Stimulated activated CD4-positive, alpha-beta T cell treated with anti-CD3 and anti-CD28 coated beads, Interleukin-12 subunit alpha, Interleukin-12 subunit beta, amount 100 ng/mL, for 4 hours (primary cell): ENCODE data around the gene PARPBP.
A peak's percentile ranks its signal among the peaks of the same experiment; 100 is the strongest.
"Not testable (repeated sequence)": the region's sequence is repeated elsewhere in the genome, so short reads cannot be mapped to it uniquely, and the experiment has no call there.

Experiments
- DNase-seq: peaks from one replicate; pipeline ENCODE4 v3.0.0-alpha.2; 2020

Gene PARPBP

GRCh38 chr12:102119674-102120563, at the start of gene PARPBP, which contains the start of gene NUP37:
Gene PARPBP (plus strand): TSS chr12:102120183. CDS start chr12:102123889, 3,706 bp downstream.
Gene NUP37 (minus strand): TSS chr12:102120114. CDS start chr12:102118518, 1,596 bp downstream.
- peak; percentile 86 for DNase-seq

DNA sequence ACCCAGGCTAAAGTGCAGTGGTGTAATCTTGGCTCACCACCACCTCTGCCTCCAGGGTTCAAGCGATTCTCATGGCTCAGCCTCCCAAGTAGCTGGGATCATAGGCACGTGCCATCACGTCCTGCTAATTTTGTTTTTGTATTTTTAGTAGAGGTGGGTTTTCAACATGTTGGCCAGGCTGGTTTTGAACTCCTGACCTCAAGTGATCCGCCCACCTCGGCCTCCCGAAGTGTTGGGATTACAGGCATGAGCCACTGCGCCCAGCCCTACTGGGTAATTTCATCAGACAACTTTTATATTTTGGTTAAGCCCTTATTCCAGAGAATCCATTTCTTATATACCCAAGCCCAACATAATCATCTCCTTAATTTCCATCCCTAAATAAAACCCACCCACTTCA, 47.9 kb upstream of the PARPBP start:
- DNase-seq, result not testable (repeated sequence)

- no peak for DNase-seq
These were observed 39.1 kb upstream of the PARPBP start for GRCh38 chr12:102080842-102081241.

DNA sequence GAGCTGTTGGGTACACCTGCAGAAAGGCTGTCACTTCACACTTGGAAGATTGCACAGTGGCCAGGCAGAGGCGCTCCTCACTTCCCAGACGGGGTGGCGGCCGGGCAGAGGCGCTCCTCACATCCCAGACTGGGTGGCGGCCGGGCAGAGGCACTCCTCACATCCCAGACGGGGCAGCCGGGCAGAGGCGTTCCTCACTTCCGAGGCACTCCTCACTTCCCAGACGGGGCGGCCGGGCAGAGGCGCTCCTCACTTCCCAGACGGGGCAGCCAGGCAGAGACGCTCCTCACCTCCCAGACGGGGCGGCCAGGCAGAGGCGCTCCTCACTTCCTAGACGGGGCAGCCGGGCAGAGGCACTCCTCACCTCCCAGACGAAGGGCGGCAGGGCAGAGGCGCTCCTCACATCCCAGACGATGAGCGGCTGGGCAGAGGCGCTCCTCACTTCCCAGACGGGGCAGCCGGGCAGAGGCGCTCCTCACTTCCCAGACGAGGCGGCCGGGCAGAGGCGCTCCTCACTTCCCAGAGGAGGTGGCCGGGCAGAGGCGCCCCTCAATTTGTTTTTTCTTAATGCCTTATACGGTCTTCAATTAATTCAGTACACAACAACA, 30.7 kb upstream of the PARPBP start:
- not testable (repeated sequence) for DNase-seq

DNA sequence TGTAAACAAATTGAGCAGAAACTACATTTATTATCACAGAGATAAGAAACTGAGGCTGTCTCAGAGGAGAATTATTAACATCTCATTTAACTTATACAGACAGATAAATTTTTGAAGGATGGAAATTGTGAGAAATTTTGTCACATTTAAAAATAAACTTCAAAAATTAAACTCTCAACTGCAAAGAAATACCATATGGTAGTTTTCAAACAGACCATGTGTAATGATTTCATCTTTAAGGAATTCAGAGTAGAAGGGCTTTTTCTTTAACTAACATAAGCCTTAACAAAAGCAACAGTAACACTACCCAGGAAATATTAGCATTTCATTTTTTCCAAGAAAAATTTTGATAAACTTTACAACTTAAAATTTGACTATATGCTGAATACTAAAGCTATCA, 26.7 kb upstream of the PARPBP start:
- no peak for DNase-seq

GRCh38 chr12:102095677-102096263, 24.2 kb upstream of the PARPBP start:
- no peak for DNase-seq

- DNase-seq, result no peak
These were observed 23.1 kb upstream of the PARPBP start for GRCh38 chr12:102096855-102097254.

- DNase-seq, result no peak
These were observed 13.1 kb upstream of the PARPBP start for GRCh38 chr12:102106905-102107304.

DNA sequence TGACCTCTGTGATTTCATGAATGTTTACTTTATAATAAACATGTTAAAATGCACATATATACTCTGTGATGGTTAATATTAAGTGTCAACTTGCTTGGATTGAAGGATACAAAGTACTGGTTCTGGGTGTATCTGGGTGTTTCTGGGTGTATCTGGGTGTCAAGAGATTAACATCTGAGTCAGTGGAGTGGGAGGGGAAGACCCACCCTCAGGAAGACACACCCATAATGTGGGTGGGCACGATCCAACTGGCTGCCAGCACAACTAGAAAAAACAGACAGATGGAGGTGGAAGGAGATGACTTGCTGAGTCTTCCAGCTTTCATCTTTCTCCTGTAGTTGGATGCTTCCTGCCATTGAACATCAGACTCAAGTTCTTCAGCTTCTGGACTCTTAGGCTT, 12.0 kb upstream of the PARPBP start:
- DNase-seq, result no peak

DNA sequence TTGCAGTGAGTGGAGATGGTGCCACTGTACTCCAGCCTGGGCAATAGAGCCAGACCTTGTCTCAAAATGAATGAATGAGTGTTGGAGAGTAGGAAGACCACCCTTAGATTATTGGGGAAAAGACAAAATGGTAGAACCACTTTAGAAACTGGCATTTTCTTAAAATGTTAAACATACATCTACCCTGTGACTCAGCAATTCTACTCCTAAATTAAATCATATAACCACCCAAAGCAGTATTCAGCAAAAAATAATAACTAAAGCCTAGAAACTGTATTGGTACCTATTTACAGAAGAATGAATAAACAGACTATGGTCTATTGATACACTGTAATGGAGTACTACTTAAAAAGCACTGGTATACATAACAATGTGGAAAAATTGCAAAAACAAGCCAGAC, 9.2 kb upstream of the PARPBP start:
- no peak for DNase-seq

DNA sequence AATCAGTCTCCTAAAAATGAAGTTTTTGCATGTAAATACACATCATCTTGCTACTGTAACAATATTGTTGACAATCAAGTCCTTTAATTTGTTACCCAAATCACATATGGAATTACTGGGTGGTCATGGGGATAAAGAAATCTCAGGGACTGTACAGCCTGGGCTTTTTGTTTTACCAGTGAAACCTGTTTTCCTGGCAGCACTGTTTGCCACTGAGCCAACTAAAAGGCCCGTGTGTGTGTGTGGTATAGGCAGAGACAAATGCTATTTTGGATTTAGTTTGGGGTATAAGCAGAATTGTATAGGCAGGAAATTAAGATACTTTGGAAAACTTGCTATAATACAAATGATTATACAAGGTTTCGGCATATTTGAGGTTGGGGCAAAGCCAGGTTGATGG, 5.8 kb upstream of the PARPBP start:
- DNase-seq, result no peak

GRCh38 chr12:102116392-102116791, 3.6 kb upstream of the PARPBP start:
- DNase-seq, result no peak

GRCh38 chr12:102118874-102119273, 1.1 kb upstream of the PARPBP start:
- no peak for DNase-seq

DNA sequence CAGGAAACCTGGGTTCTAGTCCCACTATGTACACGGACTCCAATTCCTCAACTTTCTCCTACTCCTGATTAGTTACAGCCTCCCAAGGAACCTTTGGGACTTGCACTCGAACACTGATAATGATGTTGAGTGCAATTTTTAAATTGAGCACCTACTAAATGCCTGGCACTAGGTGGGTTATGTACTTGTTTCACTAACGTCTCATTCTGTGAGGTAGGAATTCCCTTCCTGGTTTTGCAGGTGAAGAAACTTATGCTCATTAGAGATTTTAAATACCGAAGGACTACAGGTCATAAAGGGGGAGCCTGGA, 536 bp downstream of the PARPBP start:
- no peak for DNase-seq

- DNase-seq, result no peak
These were observed 903 bp downstream of the PARPBP start for GRCh38 chr12:102120886-102121285.

GRCh38 chr12:102121328-102121727, 1.3 kb downstream of the PARPBP start:
- DNase-seq, result not testable (repeated sequence)

GRCh38 chr12:102130720-102131119, 10.7 kb downstream of the PARPBP start:
- not testable (repeated sequence) for DNase-seq

DNA sequence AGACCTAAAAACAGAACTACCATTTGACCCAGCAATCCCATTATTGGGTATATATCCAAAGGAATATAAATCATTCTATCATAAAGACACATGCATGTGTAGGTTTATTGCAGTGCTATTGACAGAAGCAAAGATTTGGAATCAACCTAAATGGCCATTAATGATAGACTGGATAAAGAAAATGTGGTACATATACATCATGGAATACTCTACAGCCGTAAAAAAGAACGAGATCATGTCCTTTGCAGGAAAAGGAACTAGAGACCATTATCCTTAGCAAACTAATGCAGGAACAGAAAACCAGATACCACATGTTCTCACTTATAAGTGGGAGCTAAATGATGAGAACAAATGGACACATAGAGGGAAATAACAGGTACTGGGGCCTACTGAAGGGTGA, 11.5 kb downstream of the PARPBP start:
- not testable (repeated sequence) for DNase-seq

DNA sequence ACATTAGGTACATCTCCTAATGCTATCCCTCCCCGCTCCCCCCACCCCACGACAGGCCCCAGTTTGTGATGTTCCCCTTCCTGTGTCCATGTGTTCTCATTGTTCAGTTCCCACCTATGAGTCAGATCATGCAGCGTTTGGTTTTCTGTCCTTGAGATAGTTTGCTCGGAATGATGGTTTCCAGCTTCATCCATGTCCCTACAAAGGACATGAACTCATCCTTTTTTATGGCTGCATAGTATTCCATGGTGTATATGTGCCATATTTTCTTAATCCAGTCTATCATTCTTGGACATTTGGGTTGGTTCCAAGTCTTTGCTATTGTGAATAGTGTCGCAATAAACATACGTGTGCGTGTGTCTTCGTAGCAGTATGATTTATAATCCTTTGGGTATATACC, 17.6 kb downstream of the PARPBP start:
- DNase-seq, result not testable (repeated sequence)

DNA sequence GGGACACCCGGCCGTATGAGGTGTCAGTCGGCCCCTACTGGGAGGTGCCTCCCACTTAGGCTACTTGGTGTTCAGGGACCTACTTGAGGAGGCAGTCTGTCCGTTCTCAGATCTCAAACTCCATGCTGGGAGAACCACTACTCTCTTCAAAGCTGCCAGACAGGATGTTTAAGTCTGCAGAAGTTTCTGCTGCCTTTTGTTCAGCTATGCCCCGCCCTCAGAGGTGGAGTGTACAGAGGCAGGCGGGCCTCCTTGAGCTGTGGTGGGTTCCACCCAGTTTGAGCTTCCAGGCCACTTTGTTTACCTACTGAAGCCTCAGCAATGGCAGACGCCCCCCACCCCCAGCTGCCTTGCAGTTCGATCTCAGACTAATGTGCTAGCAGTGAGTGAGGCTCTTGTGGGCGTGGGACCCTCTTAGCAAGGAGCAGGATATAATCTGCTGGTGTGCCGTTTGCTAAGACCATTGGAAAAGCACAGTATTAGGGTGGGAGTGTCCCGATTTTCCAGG, 22.9 kb downstream of the PARPBP start:
- DNase-seq, result not testable (repeated sequence)

DNA sequence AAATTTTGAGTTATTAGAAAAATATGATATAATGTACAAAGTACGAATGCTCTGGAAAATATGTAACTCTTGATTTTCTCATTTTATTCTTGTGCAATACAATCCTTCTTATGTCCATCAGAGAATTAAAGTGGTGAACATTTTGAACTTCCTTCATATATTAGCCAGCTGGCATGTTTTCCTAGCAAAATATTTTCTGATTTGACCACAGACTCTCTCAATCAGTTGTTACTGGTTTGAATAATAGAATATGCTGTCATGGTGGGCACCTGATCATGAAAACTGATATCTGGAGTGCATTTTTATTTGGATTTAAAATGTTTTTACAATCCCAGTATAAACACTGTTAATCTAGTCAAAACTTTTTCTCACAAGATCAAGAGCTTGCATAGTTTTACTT, 24.2 kb downstream of the PARPBP start:
- DNase-seq, result no peak

DNA sequence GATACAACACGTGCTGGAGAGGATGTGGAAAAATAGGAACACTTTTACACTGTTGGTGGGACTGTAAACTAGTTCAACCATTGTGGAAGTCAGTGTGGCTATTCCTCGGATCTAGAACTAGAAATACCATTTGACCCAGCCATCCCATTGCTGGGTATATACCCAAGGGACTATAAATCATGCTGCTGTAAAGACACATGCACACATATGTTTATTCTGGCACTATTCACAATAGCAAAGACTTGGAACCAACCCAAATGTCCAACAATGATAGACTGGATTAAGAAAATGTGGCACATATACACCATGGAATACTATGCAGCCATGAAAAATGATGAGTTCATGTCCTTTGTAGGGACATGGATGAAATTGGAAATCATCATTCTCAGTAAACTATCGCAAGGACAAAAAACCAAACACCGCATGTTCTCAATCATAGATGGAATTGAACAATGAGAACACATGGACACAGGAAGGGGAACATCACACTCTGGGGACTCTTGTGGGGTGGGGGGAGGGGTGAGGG, 27.1 kb downstream of the PARPBP start:
- not testable (repeated sequence) for DNase-seq

GRCh38 chr12:102155206-102155605, 35.2 kb downstream of the PARPBP start:
- not testable (repeated sequence) for DNase-seq
